HepG2 (cell line): ENCODE results near the gene PSMC4. TPM values are rescaled to one million over a fixed set of nuclear protein-coding genes. Genes with fewer than 3 reads are reported as not detected.

ENCODE experiments used
- ATAC-seq: fragments of 200-7000 bp; cut with Tn5 transposase; 3 replicates; pipeline ENCODE4 v1.9.1; 2020; ENCODE audit warnings: mild to moderate bottlenecking, moderate library complexity
- BruUV-seq: library from RNA; stranded (reverse); fragments of 400-500 nt; replicated peaks from 2 replicates; lab custom pipeline; 2021; lab: Mats Ljungman, UMichigan
- CTCF ChIA-PET: fragments of 300-600 bp; formaldehyde crosslinking; extraction: SDS; loops from one replicate; lab custom pipeline; 2021; ENCODE audit warnings: low total read pairs, inconsistent platforms, low intra/inter-chr PET ratio; lab: Yijun Ruan, JAX
- POLR2A ChIA-PET: fragments of 350-600 bp; sonication (Branson Sonifier 250); formaldehyde crosslinking; loops from one replicate; lab custom pipeline; 2020; ENCODE audit warnings: antibody characterized with exemption, inconsistent platforms; lab: Yijun Ruan, JAX
- DNase-seq: peaks from one replicate; pipeline ENCODE4 v3.0.0-alpha.2; 2015; ENCODE audit warnings: low spot score
- FAIRE-seq: peaks from 3 replicates; lab custom pipeline; 2011; peaks lifted over from hg19 to GRCh38; lab: Jason Lieb, UNC
- H2AFZ ChIP-seq: one replicate; pipeline ENCODE4 v1.6.1; 2011; ENCODE audit warnings: low read length, inconsistent platforms
- H3K27ac ChIP-seq: fragments of 300-600 bp; 3 replicates; pipeline ENCODE4 v1.8.0; 2011; ENCODE audit warnings: mixed run types, mild to moderate bottlenecking, mixed read lengths, low read length, inconsistent platforms; ENCODE audit not compliant: insufficient read depth; ENCODE audit errors: extremely low read length
- H3K27me3 ChIP-seq, 2 experiments: fragments of 200-600 bp in 1 of 2; 2 replicates in 1 of 2; 3 replicates in 1 of 2; pipeline versions ENCODE4 v1.6.0 to v1.8.0; 2011; ENCODE audit warnings: low read length in 2 of 2, mild to moderate bottlenecking in 2 of 2, moderate library complexity in 2 of 2, inconsistent platforms in 1 of 2; ENCODE audit not compliant: insufficient read depth in 2 of 2, control insufficient read depth in 1 of 2
- H3K36me3 ChIP-seq, 2 experiments: fragments of 200-600 bp in 1 of 2; replicated peaks in 1 of 2; 2 replicates in 1 of 2; 3 replicates in 1 of 2; pipeline versions ENCODE4 v1.5.1 to v1.8.0; 2011; ENCODE audit warnings: low read length in 2 of 2, inconsistent platforms in 1 of 2; ENCODE audit not compliant: insufficient read depth in 2 of 2, control insufficient read depth in 1 of 2
- H3K4me1 ChIP-seq: 2 replicates; pipeline ENCODE4 v1.5.1; 2012; ENCODE audit warnings: low read length, inconsistent platforms; ENCODE audit not compliant: insufficient read depth
- H3K4me2 ChIP-seq: 2 replicates; pipeline ENCODE4 v1.6.0; 2011; ENCODE audit warnings: low read depth, low read length, inconsistent platforms
- H3K4me3 ChIP-seq, 3 experiments: fragments of 200-600 bp in 1 of 3; sonication (generic), shearing (Covaris generic) in 1 of 3; replicated peaks in 1 of 3; 2 replicates each; pipeline ENCODE4 v1.5.1; 2011 to 2016; ENCODE audit warnings: low read length in 3 of 3, inconsistent platforms in 2 of 3, low read depth in 2 of 3, mild to moderate bottlenecking in 2 of 3, control low read depth in 1 of 3, mixed read lengths in 1 of 3; ENCODE audit not compliant: insufficient read depth in 1 of 3
- H3K79me2 ChIP-seq: one replicate; pipeline ENCODE4 v1.6.1; 2011; ENCODE audit warnings: low read length, inconsistent platforms; ENCODE audit not compliant: insufficient read depth
- H3K9ac ChIP-seq: 2 replicates; pipeline ENCODE4 v1.6.0; 2011; ENCODE audit warnings: mild to moderate bottlenecking, low read depth, low read length, inconsistent platforms; ENCODE audit not compliant: insufficient read depth
- H3K9me3 ChIP-seq: 2 replicates; pipeline ENCODE4 v1.5.1; 2012; ENCODE audit warnings: mild to moderate bottlenecking, low read length
- H4K20me1 ChIP-seq: 2 replicates; pipeline ENCODE4 v1.6.0; 2011; ENCODE audit warnings: inconsistent platforms, mild to moderate bottlenecking, low read length, moderate library complexity; ENCODE audit not compliant: insufficient read depth
- GATAD2A ChIP-seq: IDR thresholded peaks from 2 replicates; pipeline ENCODE4 v1.6.1; 2016
- KAT2B ChIP-seq: fragments of 150-350 bp; IDR thresholded peaks from 2 replicates; pipeline ENCODE4 v1.6.1; 2014; ENCODE audit warnings: low read depth, low read length, borderline replicate concordance
- KDM3A ChIP-seq: IDR thresholded peaks from 2 replicates; pipeline ENCODE4 v1.6.1; 2018; ENCODE audit warnings: low read depth, missing compliant biosample characterization
- MYNN ChIP-seq: sonication (generic); formaldehyde crosslinking; IDR thresholded peaks from 2 replicates; pipeline ENCODE4 v1.4.0; 2020; ENCODE audit warnings: mild to moderate bottlenecking, low read depth, missing genetic modification reagents
- NRL ChIP-seq: sonication (generic); formaldehyde crosslinking; IDR thresholded peaks from 2 replicates; pipeline ENCODE4 v1.5.0; 2020; ENCODE audit warnings: missing genetic modification reagents, mild to moderate bottlenecking, moderate library complexity, borderline replicate concordance
- STAG1 ChIP-seq: sonication (generic); formaldehyde crosslinking; IDR thresholded peaks from 2 replicates; pipeline ENCODE4 v1.4.0; 2020; ENCODE audit warnings: missing genetic modification reagents
- ZBTB3 ChIP-seq: sonication (generic); formaldehyde crosslinking; IDR thresholded peaks from 2 replicates; pipeline ENCODE4 v1.4.0; 2020; ENCODE audit warnings: low read depth, mild to moderate bottlenecking, moderate library complexity, missing genetic modification reagents, borderline replicate concordance
- ZKSCAN1 ChIP-seq: fragments of 150-350 bp; IDR thresholded peaks from 2 replicates; pipeline ENCODE4 v1.6.1; 2014; ENCODE audit warnings: low read length
- ZNF337 ChIP-seq: sonication (generic); formaldehyde crosslinking; IDR thresholded peaks from 2 replicates; pipeline ENCODE4 v1.5.1; 2020; ENCODE audit warnings: missing genetic modification reagents, low read depth, mild to moderate bottlenecking, borderline replicate concordance
- ZNF510 ChIP-seq: sonication (generic); formaldehyde crosslinking; IDR thresholded peaks from 2 replicates; pipeline ENCODE4 v1.4.0; 2020; ENCODE audit warnings: low read depth, mild to moderate bottlenecking, missing genetic modification reagents
- whole genome bisulfite sequencing: methylation state at CpG from one replicate; pipeline ENCODE4 v1.1.6; 2017; ENCODE audit warnings: low lambda C conversion rate; 5-methylcytosine and 5-hydroxymethylcytosine counted together
- in situ Hi-C: cut with HindIII; loops from 2 replicates; pipeline ENCODE4 v1.10.0; 2017; ENCODE audit warnings: low pct_unique_long_range_greater_than_20kb; ENCODE audit not compliant: extremely low pct_ligation_motif_present
- intact Hi-C: fragments of 100-400 bp; cut with micrococcal nuclease; formaldehyde crosslinking; loops from one replicate; pipeline ENCODE4 v1.10.0; 2022; ENCODE audit not compliant: unreplicated experiment
- polyA plus RNA-seq, 8 experiments: library from polyadenylated mRNA; depleted of rRNA in 3 of 8; stranded (reverse) in 7 of 8; unstranded in 1 of 8; fragments of >200 nt; fragmentation: Illumina TruSeq in 4 of 8; extraction: Trizol in 4 of 8; gene quantifications; 2 replicates each; pipeline versions ENCODE4 v1.2.1 to v1.2.3, GENCODE V29; 2011 to 2016; ENCODE audit warnings: low read depth in 4 of 8, missing spikeins in 1 of 8, mixed read lengths in 1 of 8; ENCODE audit not compliant: insufficient read depth in 1 of 8
- total RNA-seq, 5 experiments: library from RNA; depleted of rRNA; stranded (reverse); fragments of >200 nt; fragmentation: Illumina TruSeq; extraction: Trizol; gene quantifications; 2 replicates each; pipeline ENCODE4 v1.2.3, GENCODE V29; 2016; ENCODE audit warnings: low read depth in 1 of 5
- TF ChIP-seq, protein P1 (sequence below): sonication (generic); formaldehyde crosslinking; IDR thresholded peaks from 2 replicates; pipeline ENCODE4 v1.4.0; 2020; ENCODE audit warnings: mild to moderate bottlenecking, missing genetic modification reagents
- TF ChIP-seq, protein P2 (sequence below): sonication (generic); formaldehyde crosslinking; IDR thresholded peaks from 2 replicates; pipeline ENCODE4 v1.9.0; 2021; ENCODE audit warnings: mild to moderate bottlenecking, missing genetic modification reagents
- TF ChIP-seq, protein P3 (sequence below): sonication (generic); formaldehyde crosslinking; IDR thresholded peaks from 2 replicates; pipeline ENCODE4 v1.8.0; 2022; ENCODE audit warnings: mild to moderate bottlenecking, missing genetic modification reagents; ENCODE audit not compliant: insufficient replicate concordance

PSMC4 gene
- total and polyA plus RNA-seq, 2 of the 13 experiments (the other 11 are each of a cell fraction or from before 2014, with no cell fraction given), result 49.9 to 160 TPM

DNA sequence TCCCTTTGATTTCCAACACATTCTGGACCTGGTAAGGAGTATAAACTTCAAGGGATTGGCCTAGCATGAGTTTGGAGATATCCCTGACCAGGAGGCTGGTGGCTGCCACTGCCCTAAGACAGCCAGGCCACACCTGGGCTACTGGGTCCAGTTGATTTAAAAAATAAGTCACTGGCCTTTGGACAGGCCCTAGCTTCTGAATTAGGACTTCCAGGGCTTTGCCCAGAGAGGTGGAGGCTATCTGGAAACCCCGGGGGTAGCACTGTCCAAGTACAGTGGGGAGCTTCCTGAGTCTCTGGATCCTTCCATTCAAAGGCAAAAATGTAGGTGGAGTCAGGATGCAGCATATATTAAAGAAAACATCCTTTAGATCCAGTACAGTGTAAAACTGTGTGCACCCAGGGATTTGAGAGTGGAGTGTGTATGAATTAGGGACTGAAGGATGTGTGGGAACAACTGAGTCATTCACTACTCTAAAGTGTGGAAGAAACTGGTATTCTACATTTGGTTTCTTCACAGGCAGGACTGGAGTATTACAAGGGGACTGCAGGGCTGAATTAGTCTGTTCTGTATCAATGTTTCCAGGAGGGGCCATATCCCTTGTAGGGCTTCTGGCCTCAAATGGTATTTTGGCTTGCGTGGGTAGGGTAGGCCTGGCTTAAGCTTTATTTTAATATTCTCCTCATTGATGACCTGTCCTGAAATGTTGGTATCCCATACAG lies 21.8 kb upstream of the PSMC4 start:
- FAIRE-seq (no peak), DNase-seq (no peak), ATAC-seq (no peak)
- no peaks in the 10 kb centered on the region for H3K9me3 ChIP-seq
- no peaks in the 10 kb centered on the region for H4K20me1 ChIP-seq
- H3K36me3 ChIP-seq, result no peaks in the 10 kb centered on the region
- CTCF ChIA-PET, result no interaction called here
- no peak overlapping the region for H3K9ac ChIP-seq
- no TSS peak for BruUV-seq
- no peak overlapping the region for H3K4me2 ChIP-seq
- WGBS, result 52% methylated on average over 2 of the region's 2 CpGs
- peaks cover 27% of the 10 kb centered on the region for H3K4me1 ChIP-seq
- H2AFZ ChIP-seq, result no peak overlapping the region
- in situ Hi-C loops, result no loop called here
- H3K27ac ChIP-seq, result no peak overlapping the region
- POLR2A ChIA-PET, result no interaction called here
- no peaks in the 10 kb centered on the region for H3K79me2 ChIP-seq
- intact Hi-C loops, result no loop called here
- no peak overlapping the region for H3K4me3 ChIP-seq
- H3K27me3 ChIP-seq, result no peaks in the 10 kb centered on the region
- TF ChIP-seq ZNF510 (no peak), GATAD2A (CRISPR knock-in tag) (no peak), ZBTB3 (CRISPR knock-in tag) (no peak), KDM3A (CRISPR knock-in tag) (no peak), MYNN (CRISPR knock-in tag) (no peak), NRL (CRISPR knock-in tag) (no peak), ZNF337 (no peak), STAG1 (CRISPR knock-in tag) (no peak), KAT2B (no peak), ZKSCAN1 (no peak)
- TF ChIP-seq, protein P1, sequence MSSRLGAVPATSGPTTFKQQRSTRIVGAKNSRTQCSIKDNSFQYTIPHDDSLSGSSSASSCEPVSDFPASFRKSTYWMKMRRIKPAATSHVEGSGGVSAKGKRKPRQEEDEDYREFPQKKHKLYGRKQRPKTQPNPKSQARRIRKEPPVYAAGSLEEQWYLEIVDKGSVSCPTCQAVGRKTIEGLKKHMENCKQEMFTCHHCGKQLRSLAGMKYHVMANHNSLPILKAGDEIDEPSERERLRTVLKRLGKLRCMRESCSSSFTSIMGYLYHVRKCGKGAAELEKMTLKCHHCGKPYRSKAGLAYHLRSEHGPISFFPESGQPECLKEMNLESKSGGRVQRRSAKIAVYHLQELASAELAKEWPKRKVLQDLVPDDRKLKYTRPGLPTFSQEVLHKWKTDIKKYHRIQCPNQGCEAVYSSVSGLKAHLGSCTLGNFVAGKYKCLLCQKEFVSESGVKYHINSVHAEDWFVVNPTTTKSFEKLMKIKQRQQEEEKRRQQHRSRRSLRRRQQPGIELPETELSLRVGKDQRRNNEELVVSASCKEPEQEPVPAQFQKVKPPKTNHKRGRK, result no peak
- TF ChIP-seq, protein P2, sequence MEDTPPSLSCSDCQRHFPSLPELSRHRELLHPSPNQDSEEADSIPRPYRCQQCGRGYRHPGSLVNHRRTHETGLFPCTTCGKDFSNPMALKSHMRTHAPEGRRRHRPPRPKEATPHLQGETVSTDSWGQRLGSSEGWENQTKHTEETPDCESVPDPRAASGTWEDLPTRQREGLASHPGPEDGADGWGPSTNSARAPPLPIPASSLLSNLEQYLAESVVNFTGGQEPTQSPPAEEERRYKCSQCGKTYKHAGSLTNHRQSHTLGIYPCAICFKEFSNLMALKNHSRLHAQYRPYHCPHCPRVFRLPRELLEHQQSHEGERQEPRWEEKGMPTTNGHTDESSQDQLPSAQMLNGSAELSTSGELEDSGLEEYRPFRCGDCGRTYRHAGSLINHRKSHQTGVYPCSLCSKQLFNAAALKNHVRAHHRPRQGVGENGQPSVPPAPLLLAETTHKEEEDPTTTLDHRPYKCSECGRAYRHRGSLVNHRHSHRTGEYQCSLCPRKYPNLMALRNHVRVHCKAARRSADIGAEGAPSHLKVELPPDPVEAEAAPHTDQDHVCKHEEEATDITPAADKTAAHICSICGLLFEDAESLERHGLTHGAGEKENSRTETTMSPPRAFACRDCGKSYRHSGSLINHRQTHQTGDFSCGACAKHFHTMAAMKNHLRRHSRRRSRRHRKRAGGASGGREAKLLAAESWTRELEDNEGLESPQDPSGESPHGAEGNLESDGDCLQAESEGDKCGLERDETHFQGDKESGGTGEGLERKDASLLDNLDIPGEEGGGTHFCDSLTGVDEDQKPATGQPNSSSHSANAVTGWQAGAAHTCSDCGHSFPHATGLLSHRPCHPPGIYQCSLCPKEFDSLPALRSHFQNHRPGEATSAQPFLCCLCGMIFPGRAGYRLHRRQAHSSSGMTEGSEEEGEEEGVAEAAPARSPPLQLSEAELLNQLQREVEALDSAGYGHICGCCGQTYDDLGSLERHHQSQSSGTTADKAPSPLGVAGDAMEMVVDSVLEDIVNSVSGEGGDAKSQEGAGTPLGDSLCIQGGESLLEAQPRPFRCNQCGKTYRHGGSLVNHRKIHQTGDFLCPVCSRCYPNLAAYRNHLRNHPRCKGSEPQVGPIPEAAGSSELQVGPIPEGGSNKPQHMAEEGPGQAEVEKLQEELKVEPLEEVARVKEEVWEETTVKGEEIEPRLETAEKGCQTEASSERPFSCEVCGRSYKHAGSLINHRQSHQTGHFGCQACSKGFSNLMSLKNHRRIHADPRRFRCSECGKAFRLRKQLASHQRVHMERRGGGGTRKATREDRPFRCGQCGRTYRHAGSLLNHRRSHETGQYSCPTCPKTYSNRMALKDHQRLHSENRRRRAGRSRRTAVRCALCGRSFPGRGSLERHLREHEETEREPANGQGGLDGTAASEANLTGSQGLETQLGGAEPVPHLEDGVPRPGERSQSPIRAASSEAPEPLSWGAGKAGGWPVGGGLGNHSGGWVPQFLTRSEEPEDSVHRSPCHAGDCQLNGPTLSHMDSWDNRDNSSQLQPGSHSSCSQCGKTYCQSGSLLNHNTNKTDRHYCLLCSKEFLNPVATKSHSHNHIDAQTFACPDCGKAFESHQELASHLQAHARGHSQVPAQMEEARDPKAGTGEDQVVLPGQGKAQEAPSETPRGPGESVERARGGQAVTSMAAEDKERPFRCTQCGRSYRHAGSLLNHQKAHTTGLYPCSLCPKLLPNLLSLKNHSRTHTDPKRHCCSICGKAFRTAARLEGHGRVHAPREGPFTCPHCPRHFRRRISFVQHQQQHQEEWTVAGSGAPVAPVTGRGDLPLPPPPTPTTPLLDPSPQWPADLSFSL (CRISPR knock-in tag), result no peak
- TF ChIP-seq, protein P3, sequence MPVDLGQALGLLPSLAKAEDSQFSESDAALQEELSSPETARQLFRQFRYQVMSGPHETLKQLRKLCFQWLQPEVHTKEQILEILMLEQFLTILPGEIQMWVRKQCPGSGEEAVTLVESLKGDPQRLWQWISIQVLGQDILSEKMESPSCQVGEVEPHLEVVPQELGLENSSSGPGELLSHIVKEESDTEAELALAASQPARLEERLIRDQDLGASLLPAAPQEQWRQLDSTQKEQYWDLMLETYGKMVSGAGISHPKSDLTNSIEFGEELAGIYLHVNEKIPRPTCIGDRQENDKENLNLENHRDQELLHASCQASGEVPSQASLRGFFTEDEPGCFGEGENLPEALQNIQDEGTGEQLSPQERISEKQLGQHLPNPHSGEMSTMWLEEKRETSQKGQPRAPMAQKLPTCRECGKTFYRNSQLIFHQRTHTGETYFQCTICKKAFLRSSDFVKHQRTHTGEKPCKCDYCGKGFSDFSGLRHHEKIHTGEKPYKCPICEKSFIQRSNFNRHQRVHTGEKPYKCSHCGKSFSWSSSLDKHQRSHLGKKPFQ (CRISPR knock-in tag), result no peak
